DND-41 (cell line): ENCODE results near the gene DQX1.

Source experiments
- ATAC-seq: fragments of 200-7000 bp; cut with Tn5 transposase; 3 replicates; pipeline ENCODE4 v1.9.1; 2021; ENCODE audit warnings: low read depth; ENCODE audit not compliant: insufficient read depth
- DNase-seq: peaks from one replicate; pipeline ENCODE4 v3.0.0-alpha.2; 2020
- H2AFZ ChIP-seq: 2 replicates; pipeline ENCODE4 v1.6.0; 2012; ENCODE audit warnings: low read depth, low read length
- H3K27ac ChIP-seq: 2 replicates; pipeline ENCODE4 v1.5.1; 2012; ENCODE audit warnings: low read length, inconsistent platforms
- H3K27me3 ChIP-seq: fragments of 200-600 bp; sonication (generic); 2 replicates; pipeline ENCODE4 v1.6.0; 2012; ENCODE audit warnings: low read length, mild to moderate bottlenecking, inconsistent platforms; ENCODE audit not compliant: insufficient read depth, poor library complexity
- H3K36me3 ChIP-seq: 2 replicates; pipeline ENCODE4 v1.5.1; 2012; ENCODE audit warnings: low read length, inconsistent platforms; ENCODE audit not compliant: insufficient read depth
- H3K4me1 ChIP-seq: 2 replicates; pipeline ENCODE4 v1.5.1; 2012; ENCODE audit warnings: mild to moderate bottlenecking, low read length; ENCODE audit not compliant: insufficient read depth
- H3K4me2 ChIP-seq: 2 replicates; pipeline ENCODE4 v1.6.0; 2012; ENCODE audit warnings: mild to moderate bottlenecking, moderate library complexity, low read length, inconsistent platforms; ENCODE audit not compliant: insufficient read depth
- H3K4me3 ChIP-seq, 2 experiments: fragments of 200-600 bp in 1 of 2; shearing (Covaris generic) in 1 of 2; 2 replicates each; pipeline ENCODE4 v1.5.1; 2012 to 2016; ENCODE audit warnings: inconsistent platforms in 2 of 2, low read length in 2 of 2, mild to moderate bottlenecking in 2 of 2, low read depth in 1 of 2, moderate library complexity in 1 of 2
- H3K79me2 ChIP-seq: 2 replicates; pipeline ENCODE4 v1.6.0; 2012; ENCODE audit warnings: low read length, inconsistent platforms; ENCODE audit not compliant: insufficient read depth
- H3K9ac ChIP-seq: 2 replicates; pipeline ENCODE4 v1.6.0; 2012; ENCODE audit warnings: low read depth, mild to moderate bottlenecking, inconsistent platforms, low read length, moderate library complexity
- H3K9me3 ChIP-seq: 2 replicates; pipeline ENCODE4 v1.5.1; 2012; ENCODE audit warnings: low read length, moderate library complexity, mild to moderate bottlenecking, inconsistent platforms; ENCODE audit not compliant: insufficient read depth, severe bottlenecking
- H4K20me1 ChIP-seq: 2 replicates; pipeline ENCODE4 v1.6.0; 2012; ENCODE audit warnings: low read length; ENCODE audit not compliant: insufficient read depth
- EZH2 ChIP-seq: IDR thresholded peaks from 3 replicates; pipeline ENCODE4 v1.6.1; 2012; ENCODE audit warnings: borderline replicate concordance, low read depth, mild to moderate bottlenecking, moderate library complexity, low read length, inconsistent platforms; ENCODE audit not compliant: severe bottlenecking
- TF ChIP-seq, protein P1 (sequence below): IDR thresholded peaks from 2 replicates; pipeline ENCODE4 v1.5.1; 2012; ENCODE audit warnings: borderline replicate concordance, low read length, moderate library complexity, mild to moderate bottlenecking; ENCODE audit not compliant: poor library complexity, severe bottlenecking; ENCODE audit errors: extremely low read depth

DQX1 gene

DNA sequence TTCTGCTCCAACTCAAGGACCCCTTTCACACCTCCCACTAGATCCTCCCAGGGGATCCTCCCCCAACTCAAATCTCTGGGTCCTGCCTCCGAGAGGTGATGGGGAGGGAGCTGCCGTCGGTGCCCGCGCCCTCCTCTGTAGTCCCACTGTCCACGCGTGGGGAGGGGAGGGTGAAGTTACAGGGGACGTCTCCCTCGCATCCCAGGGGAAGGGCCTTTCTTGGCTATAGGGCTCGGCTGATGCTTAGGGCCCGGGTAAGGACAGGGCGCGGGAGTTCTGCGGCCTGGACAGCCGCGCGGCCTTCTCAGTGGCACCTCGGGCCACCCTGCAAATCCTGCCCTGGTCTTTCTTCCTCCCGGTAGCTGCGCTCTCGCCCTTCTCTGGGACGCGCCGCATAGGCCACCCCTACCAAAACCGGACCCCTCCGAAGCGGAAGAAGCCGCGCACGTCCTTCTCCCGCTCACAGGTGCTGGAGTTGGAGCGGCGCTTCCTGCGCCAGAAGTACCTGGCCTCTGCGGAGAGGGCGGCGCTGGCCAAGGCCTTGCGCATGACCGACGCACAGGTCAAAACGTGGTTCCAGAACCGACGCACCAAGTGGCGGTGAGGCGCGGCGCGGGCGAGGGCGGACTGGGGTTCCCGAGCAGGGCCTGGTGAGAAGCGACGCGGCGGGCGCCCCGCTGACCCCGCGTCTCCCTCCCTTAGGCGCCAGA, 10.6 kb downstream of the DQX1 start:
- Histone ChIP-seq H2AFZ (no peak overlapping the region), H3K9ac (no peak overlapping the region), H3K36me3 (no peaks in the 10 kb centered on the region), H3K27me3 (peaks cover 28% of the 10 kb centered on the region), H3K4me1 (peaks cover 7% of the 10 kb centered on the region; the same call in 1 of the 2 replicates), H3K9me3 (no peaks in the 10 kb centered on the region), H3K79me2 (no peaks in the 10 kb centered on the region), H4K20me1 (no peaks in the 10 kb centered on the region), H3K4me3 (no peak overlapping the region), H3K4me2 (no peak overlapping the region), H3K27ac (no peak overlapping the region)
- TF ChIP-seq, protein P1, sequence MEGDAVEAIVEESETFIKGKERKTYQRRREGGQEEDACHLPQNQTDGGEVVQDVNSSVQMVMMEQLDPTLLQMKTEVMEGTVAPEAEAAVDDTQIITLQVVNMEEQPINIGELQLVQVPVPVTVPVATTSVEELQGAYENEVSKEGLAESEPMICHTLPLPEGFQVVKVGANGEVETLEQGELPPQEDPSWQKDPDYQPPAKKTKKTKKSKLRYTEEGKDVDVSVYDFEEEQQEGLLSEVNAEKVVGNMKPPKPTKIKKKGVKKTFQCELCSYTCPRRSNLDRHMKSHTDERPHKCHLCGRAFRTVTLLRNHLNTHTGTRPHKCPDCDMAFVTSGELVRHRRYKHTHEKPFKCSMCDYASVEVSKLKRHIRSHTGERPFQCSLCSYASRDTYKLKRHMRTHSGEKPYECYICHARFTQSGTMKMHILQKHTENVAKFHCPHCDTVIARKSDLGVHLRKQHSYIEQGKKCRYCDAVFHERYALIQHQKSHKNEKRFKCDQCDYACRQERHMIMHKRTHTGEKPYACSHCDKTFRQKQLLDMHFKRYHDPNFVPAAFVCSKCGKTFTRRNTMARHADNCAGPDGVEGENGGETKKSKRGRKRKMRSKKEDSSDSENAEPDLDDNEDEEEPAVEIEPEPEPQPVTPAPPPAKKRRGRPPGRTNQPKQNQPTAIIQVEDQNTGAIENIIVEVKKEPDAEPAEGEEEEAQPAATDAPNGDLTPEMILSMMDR: no peak
- no peak for TF ChIP-seq EZH2
- DNase-seq (no peak), ATAC-seq (no peak)

DNA sequence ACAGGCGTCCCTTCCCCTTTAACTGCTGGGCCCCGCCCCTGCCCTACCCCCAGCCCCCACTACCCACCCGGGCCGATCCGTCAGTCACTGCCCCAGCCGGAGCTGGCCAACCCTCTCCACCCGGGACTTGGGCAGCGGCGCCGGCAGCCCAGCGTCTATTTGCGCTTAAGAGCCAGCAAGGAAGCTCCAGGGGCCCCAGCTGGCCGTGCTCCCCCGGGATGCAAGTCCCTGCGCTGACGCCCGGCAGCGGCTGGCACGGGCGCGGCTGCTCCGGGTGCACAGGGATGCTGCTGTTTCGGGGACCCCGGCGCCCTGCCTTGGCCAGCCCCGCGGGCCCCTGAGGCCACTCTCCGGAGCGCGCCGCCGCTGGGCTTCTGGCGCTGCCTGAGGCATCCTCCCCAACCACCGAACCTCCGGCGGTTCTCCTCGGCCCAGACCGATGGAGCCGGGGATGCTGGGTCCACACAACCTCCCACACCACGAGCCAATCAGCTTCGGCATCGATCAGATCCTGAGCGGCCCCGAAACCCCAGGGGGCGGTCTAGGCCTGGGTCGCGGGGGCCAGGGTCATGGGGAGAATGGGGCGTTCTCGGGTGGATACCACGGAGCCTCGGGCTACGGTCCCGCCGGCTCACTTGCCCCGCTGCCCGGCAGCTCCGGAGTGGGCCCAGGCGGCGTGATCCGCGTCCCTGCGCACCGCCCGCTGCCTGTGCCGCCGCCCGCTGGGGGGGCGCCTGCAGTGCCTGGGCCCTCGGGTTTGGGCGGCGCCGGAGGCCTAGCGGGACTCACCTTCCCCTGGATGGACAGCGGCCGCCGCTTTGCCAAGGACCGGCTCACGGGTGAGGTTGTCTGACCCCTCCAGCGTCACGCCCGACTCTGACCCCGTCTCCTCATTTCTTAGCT, 11.4 kb downstream of the DQX1 start, which contains the start of gene TLX2:
Gene TLX2, plus strand, starts transcription at position 83 of the 903 bp plus-strand sequence. Its CDS starts 357 bp downstream, at position 440.
- Histone ChIP-seq H3K4me2 (peak within 1 kb of the TSS; percentile 17; the same call in 1 of the 2 replicates), H3K36me3 (no peaks in the 10 kb centered on the region), H3K27ac (no peak within 1 kb of the TSS), H3K79me2 (no peaks in the 10 kb centered on the region), H3K9me3 (no peaks in the 10 kb centered on the region), H3K27me3 (peaks cover 28% of the 10 kb centered on the region), H3K9ac (no peak within 1 kb of the TSS), H3K4me1 (peaks cover 7% of the 10 kb centered on the region; the same call in 1 of the 2 replicates), H3K4me3 (no peak within 1 kb of the TSS), H2AFZ (no peak within 1 kb of the TSS; the same call in 1 of the 2 replicates), H4K20me1 (no peaks in the 10 kb centered on the region)
- ATAC-seq (no peak), DNase-seq (no peak)
- TF ChIP-seq EZH2: no peak
- TF ChIP-seq, protein P1: no peak

DNA sequence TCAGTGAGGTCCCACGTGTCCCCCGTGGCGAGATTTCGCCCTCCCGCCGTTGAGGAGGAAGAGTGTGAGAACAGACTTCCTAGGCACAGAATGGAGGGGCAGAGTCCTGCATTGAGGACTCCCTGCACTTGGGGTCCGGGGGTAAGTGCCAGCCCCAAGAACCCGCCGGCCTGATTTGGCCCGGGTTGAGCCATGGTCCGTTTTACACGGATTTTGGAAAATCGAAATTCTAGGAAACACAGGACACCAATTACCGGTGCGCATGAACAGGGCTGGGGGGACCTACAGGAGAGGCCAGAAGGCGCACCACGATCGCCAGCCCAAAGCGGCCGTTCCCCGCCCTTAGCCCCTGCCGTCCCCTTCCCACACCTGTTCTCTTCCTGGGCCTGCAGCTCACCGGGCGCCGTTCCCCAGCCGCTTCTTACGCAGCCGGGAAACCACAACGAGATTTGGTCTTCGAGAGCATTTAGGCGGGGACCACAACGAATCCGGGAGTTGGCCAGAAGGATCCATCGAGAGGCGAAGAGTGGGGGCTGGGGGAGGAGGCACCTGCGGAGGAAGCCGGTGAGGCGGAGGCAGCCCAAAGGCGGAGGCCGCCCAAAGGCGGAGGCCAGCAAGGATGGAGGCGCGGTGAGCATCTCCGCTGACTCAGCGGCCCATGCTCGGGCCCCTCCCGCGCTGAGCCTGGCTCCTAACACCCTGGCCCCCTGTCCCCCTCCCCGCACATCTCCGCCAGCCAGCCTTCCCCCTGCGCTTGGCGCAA, 12.2 kb downstream of the DQX1 start:
- peak overlapping the region; percentile 17; the same call in 1 of the 2 replicates for H3K4me2 ChIP-seq
- H3K36me3 ChIP-seq: no peaks in the 10 kb centered on the region
- no peak overlapping the region for H3K9ac ChIP-seq
- peaks cover 8% of the 10 kb centered on the region; the same call in 1 of the 2 replicates for H3K4me1 ChIP-seq
- ATAC-seq: peak; percentile 76
- DNase-seq: peak; percentile 68
- H3K9me3 ChIP-seq: no peaks in the 10 kb centered on the region
- H3K79me2 ChIP-seq: no peaks in the 10 kb centered on the region
- H4K20me1 ChIP-seq: no peaks in the 10 kb centered on the region
- TF ChIP-seq EZH2: peak; percentile 75
- TF ChIP-seq, protein P1: no peak
- no peak overlapping the region for H3K27ac ChIP-seq
- H3K4me3 ChIP-seq: no peak overlapping the region
- H2AFZ ChIP-seq: no peak overlapping the region; the same call in 1 of the 2 replicates
- H3K27me3 ChIP-seq: peaks cover 23% of the 10 kb centered on the region
